NCI-H510A (cell line): Measurements from ENCODE around the gene BTBD1.

Source experiments
- DNase-seq: peaks from one replicate; lab custom pipeline; 2025; lab: John Stamatoyannopoulos, UW

Gene BTBD1

DNA sequence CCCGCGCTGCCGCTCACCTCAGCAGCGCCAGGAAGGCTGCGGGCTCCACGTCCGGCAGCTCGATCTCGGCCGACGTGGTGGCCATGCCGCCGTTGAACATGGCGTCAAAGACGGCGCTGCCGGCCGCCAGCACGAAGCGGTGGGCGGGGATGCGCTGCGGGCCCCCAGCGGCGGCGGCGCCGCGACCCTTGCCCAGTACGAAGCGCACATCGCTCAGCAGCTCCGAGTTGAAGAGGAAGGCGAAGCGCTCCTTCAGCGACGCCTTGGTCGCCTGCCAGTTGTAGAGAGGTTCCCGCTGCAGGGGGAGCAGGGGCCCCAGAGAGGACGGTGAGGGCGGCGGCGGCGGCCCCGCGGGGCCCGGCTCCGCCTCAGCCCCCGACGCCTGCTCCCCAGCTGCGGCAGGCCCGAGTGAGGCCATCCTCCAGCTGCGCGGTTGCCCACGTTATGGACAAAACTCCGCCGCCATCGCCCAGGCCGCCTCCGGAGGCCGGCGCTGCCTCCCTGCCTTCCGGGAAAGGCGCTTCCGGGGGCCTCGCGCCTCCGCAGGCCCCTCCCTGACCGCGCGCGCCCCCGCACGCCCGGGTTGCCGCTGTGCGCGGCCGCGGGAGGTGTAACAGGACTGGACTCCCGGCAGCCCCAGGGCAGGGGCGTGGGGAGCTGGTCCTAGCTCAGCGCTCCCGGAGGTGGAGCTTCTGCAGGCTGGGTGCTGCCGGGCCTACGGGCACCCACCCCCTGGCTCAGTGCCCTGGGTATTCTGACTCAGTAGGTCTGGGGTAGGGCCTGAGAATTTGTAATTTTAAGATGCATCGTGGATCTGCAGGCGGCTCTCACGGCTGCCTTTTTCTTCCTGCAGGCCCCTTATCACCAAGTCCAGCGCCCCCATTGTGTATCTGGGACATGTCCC is at the start of gene BTBD1:
TSS of gene BTBD1 (minus strand) at position 519 of the 904 bp plus-strand sequence. CDS start at position 418, 101 bp downstream.
- DNase-seq = peak; percentile 90

DNA sequence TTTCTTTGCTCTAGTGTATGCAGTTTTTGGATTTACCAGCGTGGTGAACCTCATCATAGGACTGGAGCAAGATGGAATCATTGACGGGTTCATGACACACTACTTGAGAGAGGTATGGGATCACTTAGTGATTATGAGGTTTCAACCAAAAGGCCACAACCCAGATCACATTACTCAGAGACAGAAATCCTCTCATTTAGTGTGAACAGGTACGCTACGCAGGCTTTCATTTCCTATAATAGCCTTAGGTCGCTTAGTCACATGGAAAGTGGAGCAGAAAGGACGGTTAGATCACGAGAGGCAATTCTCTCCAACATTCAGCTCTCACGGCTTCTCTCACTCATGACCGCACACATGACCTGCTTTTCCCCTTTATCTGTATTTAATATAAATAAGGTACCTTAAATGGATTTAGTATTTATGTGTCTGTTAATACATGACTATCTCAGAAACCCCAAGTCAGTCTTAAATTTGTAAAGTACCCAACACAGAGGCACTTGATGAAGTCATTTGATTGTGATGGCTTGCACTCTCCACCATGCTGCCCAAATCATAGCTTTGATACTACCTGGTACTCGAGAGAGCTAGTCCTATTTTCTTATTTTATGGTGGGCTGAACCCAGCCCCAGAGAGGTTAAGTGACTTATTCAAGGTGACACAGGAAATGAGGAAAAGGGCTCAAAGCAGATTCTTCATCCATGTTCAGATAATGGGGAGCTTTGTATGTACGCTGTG is 48.9 kb upstream of the BTBD1 start:
- DNase-seq = no peak

DNA sequence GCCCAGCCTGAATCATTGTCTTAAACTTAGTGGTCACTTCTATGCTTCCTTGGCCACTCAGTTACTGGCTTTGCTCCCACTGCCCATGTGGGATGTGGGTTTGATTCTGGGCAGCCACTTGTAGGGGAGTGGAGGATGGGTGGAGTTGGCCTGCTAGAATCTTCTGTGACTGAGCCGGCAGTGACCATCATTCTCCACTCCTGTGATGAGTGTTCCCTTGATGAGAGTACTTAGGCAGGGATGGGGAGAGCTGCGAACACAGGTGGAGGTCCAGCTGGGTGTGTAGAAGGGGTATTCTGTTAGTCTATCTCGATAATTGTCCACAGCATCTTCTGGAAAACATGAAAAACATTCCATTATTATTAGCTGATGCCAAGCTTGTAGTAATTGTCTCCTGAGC is 48.4 kb upstream of the BTBD1 start:
- no peak for DNase-seq

DNA sequence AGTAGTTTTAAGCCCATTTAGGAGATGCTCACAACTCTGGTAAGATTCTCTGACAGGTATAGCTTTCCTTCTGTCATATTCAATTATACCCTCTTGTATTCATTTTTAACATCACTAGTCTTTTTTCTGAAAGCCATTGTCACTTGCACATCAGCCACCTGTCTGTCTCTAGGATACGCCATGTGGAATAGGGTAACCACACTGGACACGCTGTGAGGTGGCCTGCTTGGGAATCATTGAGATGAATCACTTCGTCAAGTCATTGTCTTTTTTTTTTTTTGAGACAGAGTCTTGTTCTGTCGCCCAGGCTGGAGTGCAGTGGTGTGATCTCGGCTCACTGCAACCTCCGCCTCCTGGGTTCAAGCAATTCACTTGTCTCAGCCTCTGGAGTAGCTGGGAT is 47.8 kb upstream of the BTBD1 start:
- no peak for DNase-seq

DNA sequence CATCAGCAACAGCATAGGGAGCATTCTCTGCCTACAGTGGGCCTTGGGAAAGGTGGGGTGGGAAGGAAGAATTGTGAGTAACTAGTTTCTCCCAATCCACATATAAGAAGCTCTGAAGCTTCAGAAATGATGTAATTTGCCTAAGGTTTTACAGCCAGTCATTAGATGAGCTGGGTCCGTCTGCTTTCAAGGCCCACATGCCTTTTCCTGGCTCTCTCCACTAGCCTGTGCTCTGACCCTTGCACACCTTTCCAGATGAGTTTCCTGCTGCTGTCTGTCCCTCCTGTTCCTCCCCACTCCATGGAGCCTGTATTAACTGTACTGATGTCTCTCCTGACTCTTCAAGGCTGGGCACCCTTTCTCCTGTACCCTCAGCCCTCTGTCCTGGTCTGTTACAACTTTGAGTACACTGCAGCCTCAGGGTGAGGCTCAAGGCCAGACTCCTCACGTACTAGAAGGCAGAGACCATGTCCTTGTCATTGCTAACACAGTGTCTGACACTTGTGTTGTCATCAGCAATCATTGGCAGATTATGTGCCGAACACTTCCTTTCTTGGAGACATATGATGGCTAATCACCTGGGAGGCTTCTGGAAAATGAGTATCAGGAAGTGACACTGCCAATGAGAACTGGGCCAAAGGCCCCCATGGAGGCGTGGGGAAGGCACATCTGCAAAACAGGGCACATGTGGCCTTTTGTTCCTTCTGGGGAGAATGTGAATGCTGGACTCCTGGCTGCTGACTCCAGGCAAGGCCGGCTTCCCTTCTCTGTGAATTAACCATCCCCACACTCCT is 47.0 kb upstream of the BTBD1 start:
- no peak for DNase-seq

DNA sequence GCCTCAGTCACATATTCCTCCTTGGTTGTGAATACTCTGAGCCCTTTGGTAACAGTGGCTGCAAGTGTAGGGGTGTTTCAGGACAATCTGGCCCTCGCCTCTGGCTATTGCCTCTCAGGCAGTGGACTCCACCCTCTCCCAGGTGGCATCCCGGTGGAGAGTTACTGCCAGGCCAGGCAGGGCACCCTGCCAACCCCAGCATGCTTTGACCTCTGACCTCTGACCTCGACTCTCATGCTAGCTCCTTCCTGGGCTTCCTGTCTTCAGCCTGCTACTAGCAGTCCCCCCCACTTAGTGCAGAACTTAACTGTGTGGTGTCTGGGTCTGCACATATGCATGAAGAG is 45.9 kb upstream of the BTBD1 start:
- DNase-seq = no peak

DNA sequence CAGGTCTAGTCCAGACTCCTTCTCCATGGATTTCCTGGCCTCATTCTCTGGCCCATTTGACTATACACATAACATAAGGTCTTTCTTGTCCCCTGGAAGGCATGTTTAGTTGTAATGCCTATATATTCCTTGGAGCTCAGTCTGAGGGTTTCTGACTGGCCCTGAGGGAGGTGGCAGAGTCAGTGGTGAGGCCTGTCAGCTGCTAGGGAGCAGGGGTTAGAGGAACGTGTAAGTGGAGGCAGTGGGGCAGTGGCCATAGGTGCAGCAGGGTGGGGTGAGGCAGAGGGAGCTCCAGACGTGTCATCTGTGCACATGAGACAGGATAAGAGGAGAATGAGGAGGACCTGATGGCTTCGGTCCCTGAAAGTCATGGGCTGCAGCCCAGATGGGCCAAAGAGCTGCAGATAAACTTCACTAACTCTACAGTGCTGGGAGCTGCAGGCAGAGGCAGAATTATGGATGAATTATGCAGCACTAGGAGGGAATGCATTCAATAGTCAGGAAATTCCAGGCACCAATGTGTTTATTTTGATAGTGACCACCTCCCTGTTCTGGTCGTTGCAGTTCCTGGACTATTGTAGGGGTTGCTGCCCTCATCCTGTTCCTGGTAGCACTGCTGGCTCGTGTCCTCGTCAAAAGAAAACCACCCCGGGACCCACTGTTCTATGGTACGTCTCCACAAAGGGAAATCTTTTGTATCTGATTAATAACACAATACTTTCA is 45.3 kb upstream of the BTBD1 start:
- DNase-seq = no peak

DNA sequence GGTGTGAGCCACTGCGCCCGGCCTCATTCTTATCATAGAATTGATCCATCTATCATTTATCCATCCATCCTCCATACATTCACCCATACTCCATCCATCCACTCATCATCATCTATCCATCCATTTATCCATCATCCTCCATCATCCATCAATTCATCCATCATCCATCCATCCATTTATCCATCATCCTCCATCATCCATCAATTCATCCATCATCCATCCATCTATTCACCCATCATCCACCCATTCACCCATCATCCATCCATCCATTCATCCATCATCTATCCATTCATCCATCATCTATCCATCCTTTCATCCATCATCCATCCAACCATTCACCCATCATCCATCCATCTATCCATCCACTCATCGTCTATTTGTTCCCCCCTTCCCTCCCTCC is 44.1 kb upstream of the BTBD1 start:
- DNase-seq = no peak

DNA sequence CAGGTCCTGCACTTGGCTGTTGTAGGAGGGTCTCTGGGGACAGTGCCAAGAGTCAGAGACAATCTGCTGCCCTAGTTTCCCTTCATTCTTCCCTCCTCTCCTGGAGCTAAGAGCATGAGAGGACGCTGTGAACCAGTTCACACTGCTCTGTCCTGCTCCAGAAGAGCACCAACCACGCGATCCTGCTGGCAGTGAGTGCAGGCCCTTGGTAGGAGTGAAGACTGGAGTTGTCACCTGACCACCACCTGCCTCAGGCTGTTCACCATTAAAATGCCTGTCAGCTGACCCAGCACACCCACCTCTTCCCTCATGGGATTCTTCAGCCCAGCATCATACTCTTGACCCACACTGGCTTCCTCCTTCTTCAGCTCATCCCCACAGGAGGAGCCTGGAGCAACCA is 43.3 kb upstream of the BTBD1 start:
- DNase-seq = no peak

DNA sequence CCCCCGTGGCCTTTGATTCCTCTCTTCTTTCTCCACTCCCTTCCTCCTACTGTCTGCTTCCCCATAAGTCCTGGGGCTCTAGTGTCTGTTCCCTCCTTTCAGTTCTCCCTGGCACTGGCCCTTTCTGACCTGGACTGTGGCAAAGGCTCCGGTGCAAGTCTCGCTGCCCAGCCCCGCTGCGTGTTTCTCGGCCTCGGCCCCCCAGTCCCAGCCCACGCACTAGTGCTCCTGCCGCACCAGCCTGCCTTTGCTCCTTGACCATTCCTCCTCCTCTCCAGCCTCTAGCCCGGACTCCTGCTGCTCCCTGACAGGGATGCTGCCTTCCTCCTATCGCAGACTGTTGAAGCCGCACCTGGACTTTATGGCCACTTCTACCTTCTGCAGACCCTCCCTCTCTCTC is 42.5 kb upstream of the BTBD1 start:
- no peak for DNase-seq

DNA sequence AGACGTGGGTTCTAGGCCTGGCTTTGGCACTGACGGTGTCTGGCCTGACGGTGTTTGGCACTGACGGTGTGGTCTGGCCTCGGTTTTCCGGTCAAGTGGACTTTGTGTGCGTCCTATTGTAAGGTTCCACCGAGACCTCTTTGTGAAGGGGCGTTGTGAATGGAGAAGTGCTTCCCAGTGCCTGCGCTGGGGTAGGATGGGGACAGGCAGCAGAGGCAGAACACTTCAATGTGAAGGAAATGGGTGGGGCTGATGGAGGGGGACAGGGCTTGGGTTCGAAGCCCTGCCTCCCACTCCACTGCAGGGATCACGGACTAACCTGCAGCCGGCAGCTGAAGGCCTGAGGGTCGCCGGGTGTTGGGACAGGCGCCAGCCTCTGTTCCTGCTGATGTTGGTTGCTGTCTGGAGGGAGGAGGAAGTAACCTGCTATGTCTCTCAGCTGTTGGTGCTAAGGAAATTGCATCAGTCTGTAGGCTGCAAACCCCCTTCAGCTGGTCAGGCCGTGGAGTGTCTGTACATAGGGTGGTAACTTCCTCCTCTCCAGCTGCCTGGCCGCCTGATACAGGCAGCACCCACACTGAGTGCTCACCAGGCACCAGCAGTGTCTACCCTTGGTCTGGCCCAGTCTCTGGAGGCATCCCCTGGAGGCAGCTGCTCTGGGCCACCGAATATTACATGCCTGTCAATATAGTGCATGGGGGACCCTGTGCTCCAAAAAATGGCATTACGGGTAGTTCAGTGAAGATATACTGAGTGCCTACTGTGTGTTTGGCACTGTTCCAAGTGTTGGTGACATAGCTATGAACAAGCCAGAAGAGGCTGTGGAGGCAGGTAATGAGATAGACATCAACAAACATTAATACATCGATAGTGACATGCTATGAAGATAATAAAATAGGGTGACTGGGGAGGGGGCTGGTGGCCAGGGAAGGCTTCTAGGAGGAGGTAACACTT is 41.5 kb upstream of the BTBD1 start:
- DNase-seq = no peak

DNA sequence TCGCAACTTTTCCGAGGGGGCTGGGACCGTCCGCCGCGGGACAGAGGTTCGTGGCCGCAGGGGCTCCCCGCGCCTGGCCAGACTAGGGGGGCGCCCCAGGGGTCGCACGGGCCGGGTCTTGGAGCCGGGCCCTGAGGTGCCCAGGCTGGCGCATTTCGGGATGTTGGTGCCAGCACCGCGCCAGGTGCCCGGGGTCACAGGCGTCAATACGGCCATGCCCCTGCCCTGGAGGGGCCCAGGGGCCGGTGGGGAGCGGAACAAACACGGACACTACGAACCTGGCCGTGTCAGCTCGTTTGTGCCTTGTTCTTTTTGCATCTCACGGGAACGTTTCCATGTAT is 40.8 kb upstream of the BTBD1 start:
- no peak for DNase-seq

DNA sequence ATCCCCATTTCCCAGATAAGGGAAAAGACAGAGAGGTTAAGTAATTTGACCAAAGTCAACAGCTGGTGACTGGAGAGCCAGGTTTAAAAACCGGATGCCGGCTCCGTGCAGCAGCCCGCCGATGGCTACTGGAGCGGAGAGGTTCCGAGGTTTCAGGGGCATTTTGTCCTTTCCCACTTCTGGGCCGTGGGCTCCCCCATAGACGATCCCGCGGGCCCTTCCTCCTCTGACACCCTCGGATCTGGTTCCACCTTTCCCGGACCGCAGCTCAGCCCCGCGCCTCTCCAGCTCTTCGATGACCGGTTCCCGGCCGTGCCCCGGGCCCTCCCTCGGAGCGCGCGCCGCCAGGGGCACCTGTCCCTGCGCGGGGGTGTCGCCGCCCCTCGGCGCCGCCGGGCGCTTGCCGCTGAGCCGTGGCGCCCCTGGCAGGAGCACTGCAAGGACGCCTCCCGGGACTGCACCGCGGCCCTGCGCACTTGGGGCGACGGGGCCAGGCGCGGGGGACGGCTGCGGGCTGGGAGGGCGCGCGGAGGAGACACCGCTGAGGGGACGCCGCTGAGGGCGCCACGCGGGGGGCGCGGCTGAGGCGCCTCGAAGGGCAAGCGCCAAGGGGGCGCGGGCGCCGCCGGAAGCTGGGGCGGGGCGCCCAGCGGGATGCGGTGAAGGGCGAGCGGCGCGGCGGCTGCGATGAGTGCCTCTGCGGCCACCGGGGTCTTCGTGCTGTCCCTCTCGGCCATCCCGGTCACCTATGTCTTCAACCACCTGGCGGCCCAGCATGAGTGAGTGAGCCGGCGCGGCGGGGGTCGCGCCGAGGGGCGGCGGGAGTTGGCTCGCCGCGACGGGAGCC is 40.2 kb upstream of the BTBD1 start, which contains the start of gene TM6SF1:
TSS of gene TM6SF1 (plus strand) at position 652 of the 847 bp plus-strand sequence. CDS start at position 688, 36 bp downstream.
- no peak for DNase-seq

DNA sequence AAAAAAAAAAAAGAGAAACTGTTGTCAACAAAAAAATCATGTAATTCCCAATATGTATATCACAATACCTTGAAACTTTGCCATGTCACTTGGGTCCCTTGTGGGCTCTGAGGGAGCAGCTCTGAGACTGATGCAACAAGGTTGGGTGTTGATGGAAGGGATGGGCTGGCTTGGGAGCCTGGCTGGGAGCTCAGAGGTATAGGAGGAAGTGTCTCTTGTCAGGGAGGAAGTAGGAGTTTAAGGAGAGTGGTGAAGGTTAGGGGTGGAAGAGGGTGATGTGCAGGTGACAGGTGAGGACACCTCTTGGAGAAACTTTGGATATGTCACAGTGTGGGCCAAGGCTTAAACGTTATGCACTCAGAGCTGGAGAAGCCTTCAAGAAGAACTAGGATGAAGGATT is 38.4 kb upstream of the BTBD1 start:
- no peak for DNase-seq

DNA sequence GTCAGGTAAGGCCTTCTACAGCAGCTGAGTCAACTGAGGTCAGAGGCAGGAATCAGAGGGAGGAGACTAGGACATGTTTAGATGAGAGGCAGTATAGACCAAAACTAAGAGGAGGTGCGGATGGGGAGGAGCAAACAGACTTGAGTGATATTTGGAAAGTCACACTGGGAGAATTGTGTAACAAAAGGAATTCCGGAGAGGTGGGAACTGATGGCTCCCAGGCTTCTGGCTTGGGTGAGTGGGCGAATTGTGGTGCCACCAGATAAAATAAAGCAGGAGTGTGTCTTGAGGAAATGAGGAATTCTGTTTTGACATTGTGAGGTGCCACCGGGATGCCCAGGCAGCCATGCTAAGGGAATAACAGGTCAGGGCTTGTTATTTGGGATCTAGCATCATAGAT is 37.1 kb upstream of the BTBD1 start:
- no peak for DNase-seq

DNA sequence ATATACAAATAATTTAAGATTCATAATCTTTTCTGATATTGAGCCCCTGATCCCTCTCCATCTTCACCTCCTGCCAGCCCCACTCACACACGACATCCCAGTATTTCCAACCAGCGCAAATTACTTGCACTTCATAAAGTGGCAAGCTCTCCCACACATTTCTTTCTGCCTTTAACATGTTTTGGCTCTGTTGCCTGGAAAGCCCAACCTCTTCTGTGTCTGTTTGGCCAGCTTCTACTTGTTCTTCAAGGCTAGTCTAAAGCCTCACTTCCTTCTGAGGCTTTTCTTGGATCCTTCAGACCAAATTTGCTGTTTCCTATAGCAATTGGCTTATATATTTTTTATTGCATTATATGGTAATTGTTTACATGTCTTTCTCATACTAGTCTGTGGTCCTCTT is 35.3 kb upstream of the BTBD1 start:
- DNase-seq = no peak

DNA sequence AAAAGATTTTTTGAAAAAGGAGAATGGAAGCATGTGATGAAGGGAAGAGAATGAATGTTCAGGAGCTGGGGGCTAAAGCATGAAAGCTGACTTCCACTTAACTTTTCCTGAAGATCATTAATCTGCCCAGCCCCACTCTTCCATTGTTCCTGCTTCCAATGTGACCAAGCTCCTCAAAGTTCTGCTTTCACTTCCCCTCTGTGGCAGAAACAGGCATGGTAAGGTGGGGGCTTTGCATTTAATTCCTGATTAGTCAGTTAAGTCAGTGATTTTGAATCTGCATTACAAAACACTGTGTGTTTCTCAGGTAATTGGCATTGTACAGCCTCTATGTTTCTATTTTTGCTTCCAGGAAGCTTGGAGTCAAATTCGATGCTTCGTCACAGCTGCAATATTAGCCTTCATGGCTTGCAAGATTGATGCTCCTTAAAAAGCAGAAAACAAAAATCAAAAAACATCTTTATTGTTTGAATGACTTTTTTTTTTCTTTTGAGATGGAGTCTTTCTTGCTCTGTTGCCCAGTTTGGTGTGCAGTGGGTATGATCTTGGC is 33.1 kb upstream of the BTBD1 start:
- DNase-seq = no peak

DNA sequence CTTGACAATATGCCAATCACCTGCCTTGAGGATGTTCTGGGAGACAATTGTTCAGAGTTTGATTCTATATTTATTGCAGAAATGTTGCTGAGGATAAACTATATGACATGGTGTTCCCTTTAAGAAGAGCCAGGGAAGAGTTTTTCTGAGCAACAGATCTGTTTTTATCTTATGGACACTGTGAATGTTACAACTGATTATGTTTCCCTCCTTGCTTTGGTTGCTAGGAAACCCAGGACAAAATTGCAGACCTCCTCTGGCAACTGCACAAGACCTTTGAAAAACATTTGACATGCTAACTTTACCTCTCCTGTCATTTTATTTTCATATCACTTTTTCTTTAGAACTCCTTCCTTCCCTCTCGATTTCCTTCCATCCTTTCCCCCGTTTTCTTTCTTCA is 32.2 kb upstream of the BTBD1 start:
- DNase-seq = no peak

DNA sequence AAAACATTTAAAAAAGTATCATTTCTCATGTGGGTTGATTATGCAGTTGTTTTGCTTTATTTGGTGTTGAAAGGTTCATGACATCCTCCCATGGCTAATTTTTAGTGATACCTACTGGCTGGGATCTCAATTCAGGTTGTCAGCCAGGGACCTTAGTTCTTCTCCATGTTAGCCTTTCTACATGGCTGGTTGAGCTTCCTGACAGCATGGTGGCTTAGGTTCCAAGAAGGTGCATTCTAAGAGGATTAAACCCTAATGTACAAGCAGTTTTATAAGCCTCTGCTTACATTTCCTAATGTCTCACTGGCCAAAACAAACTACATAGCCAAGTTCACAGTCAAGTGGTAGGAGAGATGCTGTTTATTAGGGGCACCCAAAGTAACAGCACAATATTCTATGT is 31.0 kb upstream of the BTBD1 start:
- no peak for DNase-seq

DNA sequence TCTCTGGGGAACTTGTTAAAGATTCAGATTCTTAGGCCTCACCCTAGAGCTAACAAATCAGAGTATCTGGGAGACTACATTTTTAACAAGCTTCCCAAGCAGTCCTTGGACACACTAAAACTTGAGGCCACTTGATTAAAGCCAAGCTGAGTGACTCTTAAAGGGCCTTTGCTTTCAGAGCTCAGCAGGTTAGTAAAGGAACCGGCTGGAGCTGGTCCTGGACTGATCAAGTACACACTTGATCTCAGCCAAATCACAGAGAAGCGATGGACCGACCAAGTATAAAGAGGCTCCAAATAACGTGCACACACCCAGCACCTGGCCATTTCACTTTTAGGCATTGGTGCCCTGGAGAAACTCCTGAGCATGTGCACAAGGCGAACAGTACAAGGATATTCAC is 27.5 kb upstream of the BTBD1 start:
- DNase-seq = no peak
